CD4-positive, alpha-beta T cell treated with Interferon alpha-2 for 1 hour (primary cell): Measurements from ENCODE around the gene SLC25A26.

ENCODE experiments used
- DNase-seq, 2 donors: peaks; one replicate each; pipeline ENCODE4 v3.0.0-alpha.2; 2020 to 2022

The SLC25A26 gene

GRCh38 chr3:66227915-66228314 is 7.1 kb downstream of the SLC25A26 start:
- DNase-seq, result no peak

GRCh38 chr3:66228707-66229106 is 7.9 kb downstream of the SLC25A26 start:
- DNase-seq, result no peak

GRCh38 chr3:66229931-66230330 is 9.1 kb downstream of the SLC25A26 start:
- DNase-seq, result no peak

- no peak for DNase-seq
Measured at GRCh38 chr3:66233033-66233432, 12.2 kb downstream of the SLC25A26 start.

GRCh38 chr3:66236281-66236680 is 15.5 kb downstream of the SLC25A26 start:
- DNase-seq, result no peak

- DNase-seq, result no peak
Measured at GRCh38 chr3:66237552-66237951, 16.8 kb downstream of the SLC25A26 start.

- no peak for DNase-seq
Measured at GRCh38 chr3:66239513-66240123, 18.8 kb downstream of the SLC25A26 start.

GRCh38 chr3:66241466-66241865 is 20.7 kb downstream of the SLC25A26 start:
- no peak for DNase-seq

GRCh38 chr3:66242788-66243464 is 22.1 kb downstream of the SLC25A26 start:
- DNase-seq, result no peak

GRCh38 chr3:66248641-66249040 is 27.8 kb downstream of the SLC25A26 start:
- no peak for DNase-seq

GRCh38 chr3:66253790-66254620 is 33.2 kb downstream of the SLC25A26 start:
- peak in 1 of 2 donors; percentile 54 for DNase-seq

GRCh38 chr3:66255865-66256264 is 35.1 kb downstream of the SLC25A26 start:
- DNase-seq, result no peak

GRCh38 chr3:66256806-66257205 is 36.0 kb downstream of the SLC25A26 start:
- no peak for DNase-seq

GRCh38 chr3:66259566-66260255 is 38.9 kb downstream of the SLC25A26 start:
- no peak for DNase-seq

GRCh38 chr3:66260431-66260830 is 39.6 kb downstream of the SLC25A26 start:
- no peak for DNase-seq

- no peak for DNase-seq
Measured at GRCh38 chr3:66261355-66261754, 40.6 kb downstream of the SLC25A26 start.

GRCh38 chr3:66265649-66266048 is 44.8 kb downstream of the SLC25A26 start:
- no peak for DNase-seq

GRCh38 chr3:66266551-66266950 is 45.8 kb downstream of the SLC25A26 start:
- DNase-seq, result no peak

- DNase-seq, result no peak
Measured at GRCh38 chr3:66267031-66267430, 46.2 kb downstream of the SLC25A26 start.

GRCh38 chr3:66267906-66268305 is 47.1 kb downstream of the SLC25A26 start:
- DNase-seq, result no peak

GRCh38 chr3:66268864-66269263 is 48.1 kb downstream of the SLC25A26 start:
- no peak for DNase-seq

- DNase-seq, result no peak
Measured at GRCh38 chr3:66269411-66269810, 48.6 kb downstream of the SLC25A26 start.

GRCh38 chr3:66270288-66270687 is 49.5 kb downstream of the SLC25A26 start:
- DNase-seq, result no peak
